Adipocyte (in vitro differentiated cells): ENCODE data around the gene NCK1.

Source experiments
- DNase-seq: peaks from one replicate; pipeline ENCODE4 v3.0.0-alpha.2; 2015; ENCODE audit warnings: low read depth
- H3K27me3 ChIP-seq: replicated peaks from 2 replicates; pipeline ENCODE4 v1.7.0; 2013; ENCODE audit warnings: mild to moderate bottlenecking, low read length, moderate library complexity; ENCODE audit not compliant: control insufficient read depth, insufficient read depth
- H3K36me3 ChIP-seq: 2 replicates; pipeline ENCODE4 v1.7.0; 2013; ENCODE audit warnings: low read length, mild to moderate bottlenecking, moderate library complexity; ENCODE audit not compliant: control insufficient read depth, insufficient read depth, severe bottlenecking
- H3K4me1 ChIP-seq: 2 replicates; pipeline ENCODE4 v1.7.0; 2013; ENCODE audit warnings: mild to moderate bottlenecking, low read length, moderate library complexity; ENCODE audit not compliant: control insufficient read depth, insufficient read depth
- H3K4me3 ChIP-seq: 2 replicates; pipeline ENCODE4 v1.7.0; 2013; ENCODE audit warnings: mild to moderate bottlenecking, low read length, moderate library complexity
- H3K9ac ChIP-seq: 2 replicates; pipeline ENCODE4 v1.7.0; 2013; ENCODE audit warnings: mild to moderate bottlenecking, low read length, moderate library complexity
- H3K9me3 ChIP-seq: 2 replicates; pipeline ENCODE4 v1.7.0; 2013; ENCODE audit warnings: mild to moderate bottlenecking, low read length, moderate library complexity; ENCODE audit not compliant: control insufficient read depth

The NCK1 gene

DNA sequence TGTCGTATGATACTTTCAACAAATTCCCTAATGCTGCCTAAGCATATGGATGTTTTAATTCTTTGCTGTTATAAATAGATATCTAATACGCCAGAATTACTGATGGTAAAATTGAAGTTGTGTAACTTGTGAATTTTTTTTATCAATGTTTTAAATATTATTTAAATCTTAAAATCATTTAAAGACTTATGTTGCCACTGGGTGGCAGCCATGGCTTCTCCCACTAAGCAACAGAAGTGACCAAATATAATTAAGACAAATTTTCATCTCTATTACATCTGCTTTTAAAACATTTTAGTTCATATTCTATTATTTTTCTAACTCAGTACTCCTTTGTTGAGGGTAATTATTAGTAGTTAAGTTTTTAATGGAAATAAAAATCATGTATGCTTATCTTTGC is 87.7 kb downstream of the NCK1 start:
- Histone ChIP-seq H3K4me3 (no peak overlapping the region), H3K4me1 (peaks cover 15% of the 10 kb centered on the region), H3K27me3 (no peaks in the 10 kb centered on the region), H3K36me3 (peaks cover 31% of the 10 kb centered on the region), H3K9me3 (no peaks in the 10 kb centered on the region), H3K9ac (no peak overlapping the region)
- peak; percentile 53 for DNase-seq

DNA sequence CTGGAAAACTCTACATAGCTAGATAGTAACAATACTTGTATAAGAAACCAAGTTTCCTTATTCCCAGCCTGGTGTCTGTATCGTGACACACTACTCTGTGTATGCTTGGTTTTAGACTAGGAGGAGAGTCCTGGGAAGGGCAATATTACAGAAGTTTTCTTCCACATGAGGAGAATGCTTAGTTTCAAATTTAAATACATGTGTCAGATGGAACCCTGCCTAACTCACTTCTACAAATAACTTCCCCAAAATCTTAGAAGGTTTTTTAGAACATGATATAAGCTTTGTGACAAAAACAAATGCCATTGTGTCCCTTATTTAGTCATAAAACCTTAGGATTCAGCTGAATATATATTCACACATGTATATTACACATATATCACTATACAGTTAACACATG is 88.6 kb downstream of the NCK1 start:
- peaks cover 24% of the 10 kb centered on the region for H3K4me1 ChIP-seq
- H3K4me3 ChIP-seq: no peak overlapping the region

DNA sequence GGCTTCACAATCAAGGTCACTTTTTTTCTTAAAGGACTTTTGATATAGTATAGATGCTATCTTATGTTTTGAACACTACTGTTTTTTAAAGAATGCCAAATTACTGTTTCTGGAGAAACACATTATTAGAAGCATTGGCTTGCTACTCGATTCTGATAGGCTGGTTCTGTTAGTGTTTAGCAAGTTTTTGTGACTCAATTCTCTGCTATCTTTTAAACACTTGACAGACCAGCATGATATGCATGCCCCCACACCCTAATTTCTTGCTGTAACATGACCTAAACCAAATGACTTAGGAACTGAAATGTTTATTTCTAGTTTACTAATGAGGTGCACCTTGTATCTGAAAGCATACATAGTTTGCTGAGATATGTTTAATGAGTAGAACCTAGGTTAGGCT is 90.3 kb downstream of the NCK1 start:
- DNase-seq: peak; percentile 50
- Histone ChIP-seq H3K27me3 (no peaks in the 10 kb centered on the region), H3K36me3 (peaks cover 19% of the 10 kb centered on the region), H3K4me1 (peaks cover 41% of the 10 kb centered on the region), H3K9ac (no peak overlapping the region), H3K9me3 (no peaks in the 10 kb centered on the region), H3K4me3 (no peak overlapping the region)

More for the DNA sequence above, 88.6 kb downstream of the NCK1 start:
- Histone ChIP-seq H3K9me3 (no peaks in the 10 kb centered on the region), H3K9ac (no peak overlapping the region), H3K27me3 (no peaks in the 10 kb centered on the region), H3K36me3 (peaks cover 29% of the 10 kb centered on the region)
- DNase-seq: no peak

DNA sequence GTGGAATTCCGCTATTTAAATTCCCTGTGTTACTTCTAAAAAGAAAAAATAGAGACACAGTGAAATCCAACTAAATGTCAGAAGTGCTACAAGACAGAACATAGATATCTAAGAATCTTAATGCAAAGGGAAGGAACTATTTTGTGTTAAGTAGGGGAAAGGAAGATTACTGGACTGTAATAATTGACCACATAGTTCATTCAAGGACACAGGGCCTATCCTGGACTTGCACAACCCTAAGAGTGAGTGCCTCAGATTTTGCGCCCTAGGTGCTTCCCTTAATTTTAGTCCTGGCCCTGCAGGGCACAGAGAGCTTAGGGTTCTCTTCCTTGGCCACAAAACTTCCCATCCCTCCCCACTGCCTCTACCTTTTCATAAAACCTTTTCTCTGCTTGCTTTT is 92.2 kb downstream of the NCK1 start:
- H3K9me3 ChIP-seq: no peaks in the 10 kb centered on the region
- DNase-seq: peak; percentile 38
- no peak overlapping the region for H3K4me3 ChIP-seq
- H3K9ac ChIP-seq: no peak overlapping the region
- H3K36me3 ChIP-seq: peaks cover 11% of the 10 kb centered on the region
- H3K4me1 ChIP-seq: peaks cover 50% of the 10 kb centered on the region
- no peaks in the 10 kb centered on the region for H3K27me3 ChIP-seq

DNA sequence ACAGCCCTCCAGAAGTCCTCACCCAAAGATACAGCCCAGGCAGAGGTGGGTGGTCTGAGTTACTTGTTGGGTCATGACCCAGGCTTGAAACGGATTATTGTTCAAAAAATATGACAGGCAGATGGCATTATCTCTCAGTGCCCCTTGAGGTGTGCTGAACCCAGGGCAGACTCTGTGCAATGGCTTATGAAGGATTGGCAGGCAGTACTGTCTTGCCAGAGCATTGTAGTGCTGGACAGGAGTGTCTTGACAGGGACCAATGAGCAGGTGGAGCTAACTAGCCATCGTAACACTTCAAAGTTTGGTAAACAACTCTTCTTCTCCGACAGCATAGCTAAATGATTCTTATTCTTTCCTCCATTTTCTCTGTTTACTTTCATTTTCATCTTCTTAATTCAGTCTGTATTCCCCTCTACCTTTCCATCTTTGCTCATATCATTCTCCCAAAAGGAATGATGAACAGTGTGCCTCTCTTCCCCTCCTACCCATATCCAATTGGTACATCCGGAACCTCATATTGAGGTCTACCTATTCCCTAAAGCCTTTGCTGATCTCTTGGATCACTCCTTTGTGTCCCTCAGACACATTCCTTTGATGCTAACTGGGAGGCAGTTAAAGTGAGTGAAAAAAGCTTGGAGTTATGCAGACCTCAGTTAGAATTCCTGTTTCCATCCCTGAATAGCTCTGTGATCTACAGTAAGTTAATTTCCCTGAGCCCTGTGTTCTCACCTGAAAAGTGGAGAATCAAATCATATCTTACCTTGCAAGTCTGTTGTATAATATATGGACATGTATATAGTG is 93.2 kb downstream of the NCK1 start:
- Histone ChIP-seq H3K4me1 (peaks cover 50% of the 10 kb centered on the region), H3K36me3 (peaks cover 10% of the 10 kb centered on the region), H3K27me3 (no peaks in the 10 kb centered on the region), H3K9ac (peak overlapping the region; percentile 4), H3K4me3 (no peak overlapping the region), H3K9me3 (no peaks in the 10 kb centered on the region)
- peak; percentile 10 for DNase-seq

DNA sequence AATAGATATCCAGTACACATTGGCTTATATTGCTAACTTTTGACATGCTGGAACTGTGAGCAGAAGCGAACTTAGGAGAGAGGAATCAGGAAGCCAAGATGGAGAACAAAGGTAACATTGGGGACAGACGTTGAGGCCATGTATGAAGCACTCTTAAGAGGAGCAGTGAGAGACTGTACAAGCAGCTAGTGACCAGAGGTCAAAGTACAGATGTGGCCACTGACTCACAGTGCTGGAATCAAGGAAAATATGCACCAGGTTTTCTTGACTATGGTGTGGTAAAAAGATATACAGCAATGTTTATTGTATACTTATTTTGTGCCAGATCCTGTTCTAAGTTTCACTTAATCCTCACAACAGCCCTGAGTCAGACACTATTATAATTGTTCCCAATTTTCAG is 93.8 kb downstream of the NCK1 start:
- DNase-seq: peak; percentile 85

DNA sequence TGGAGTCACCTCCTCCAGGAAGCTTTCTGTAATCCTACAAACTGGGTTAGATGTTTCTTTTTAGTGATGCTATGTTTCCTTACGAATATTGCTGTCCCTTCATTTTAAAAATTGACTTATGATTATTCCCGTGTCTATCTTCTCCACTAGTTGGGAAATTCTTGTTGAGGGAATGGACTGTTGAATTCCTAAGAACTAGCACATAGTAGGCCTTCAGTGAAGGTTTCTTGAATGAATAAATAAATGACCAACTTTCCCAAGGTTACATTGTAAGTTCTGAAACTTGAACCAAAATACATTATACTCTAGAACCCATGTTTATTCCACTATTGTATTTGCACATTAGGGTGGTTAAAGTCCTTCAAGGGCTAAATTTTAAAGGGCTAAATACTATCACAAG is 95.0 kb downstream of the NCK1 start:
- Histone ChIP-seq H3K9ac (no peak overlapping the region), H3K36me3 (no peaks in the 10 kb centered on the region), H3K27me3 (no peaks in the 10 kb centered on the region), H3K4me3 (peak overlapping the region; percentile 8), H3K4me1 (peaks cover 66% of the 10 kb centered on the region), H3K9me3 (no peaks in the 10 kb centered on the region)
- DNase-seq: no peak

More for the DNA sequence above, 93.8 kb downstream of the NCK1 start:
- Histone ChIP-seq H3K4me3 (no peak overlapping the region), H3K9ac (peak overlapping the region; percentile 4), H3K36me3 (peaks cover 6% of the 10 kb centered on the region), H3K9me3 (no peaks in the 10 kb centered on the region), H3K27me3 (no peaks in the 10 kb centered on the region), H3K4me1 (peaks cover 55% of the 10 kb centered on the region)

DNA sequence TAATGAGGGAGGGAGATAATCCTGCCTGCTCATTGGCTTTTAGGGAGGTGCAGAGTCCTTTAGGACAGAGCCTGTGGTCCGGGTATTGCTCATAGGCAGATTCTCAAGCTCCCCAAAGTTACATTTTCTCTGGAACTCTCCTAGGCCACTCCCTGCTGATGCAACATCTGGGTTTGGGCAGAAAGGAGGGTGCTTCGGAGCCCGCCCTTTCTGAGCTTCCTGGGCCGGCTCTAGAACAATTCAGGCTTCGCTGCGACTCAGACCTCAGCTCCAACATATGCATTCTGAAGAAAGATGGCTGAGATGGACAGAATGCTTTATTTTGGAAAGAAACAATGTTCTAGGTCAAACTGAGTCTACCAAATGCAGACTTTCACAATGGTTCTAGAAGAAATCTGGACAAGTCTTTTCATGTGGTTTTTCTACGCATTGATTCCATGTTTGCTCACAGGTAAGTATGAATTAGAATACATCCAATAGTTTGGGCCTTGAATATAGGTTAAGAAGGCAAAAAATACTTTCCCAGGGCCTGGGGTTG is 95.8 kb downstream of the NCK1 start, which contains the start of gene IL20RB:
Gene IL20RB (plus strand): TSS at position 233 of the 538 bp plus-strand sequence. CDS start 131 bp downstream, at position 364.
- H3K9ac ChIP-seq: peak within 1 kb of the TSS; percentile 52
- peaks cover 61% of the 10 kb centered on the region for H3K4me1 ChIP-seq

DNA sequence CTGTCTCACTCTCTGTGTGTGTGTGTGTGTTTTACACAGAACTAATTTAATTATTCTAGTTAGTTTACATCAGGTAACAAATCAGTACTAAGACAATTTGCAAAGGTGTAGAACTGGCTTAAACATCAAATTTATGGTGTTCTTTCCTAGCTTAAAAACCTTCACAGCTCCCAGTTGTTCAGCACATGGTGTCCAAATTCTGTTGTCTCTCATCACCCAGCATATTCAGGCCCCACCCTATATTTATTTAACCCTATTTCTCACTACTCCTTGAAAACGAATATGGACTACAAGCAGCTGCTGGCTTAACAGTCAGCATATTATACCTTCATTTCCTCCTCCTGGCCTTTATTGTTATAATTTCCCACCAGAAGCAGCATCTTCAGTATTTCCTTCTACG is 96.9 kb downstream of the NCK1 start:
- no peak for DNase-seq
- Histone ChIP-seq H3K9me3 (no peaks in the 10 kb centered on the region), H3K27me3 (no peaks in the 10 kb centered on the region), H3K4me1 (peaks cover 58% of the 10 kb centered on the region), H3K4me3 (no peak overlapping the region), H3K36me3 (no peaks in the 10 kb centered on the region), H3K9ac (no peak overlapping the region)

More for the DNA sequence above, 95.8 kb downstream of the NCK1 start, which contains the start of gene IL20RB:
- no peaks in the 10 kb centered on the region for H3K36me3 ChIP-seq
- no peaks in the 10 kb centered on the region for H3K27me3 ChIP-seq
- H3K9me3 ChIP-seq: no peaks in the 10 kb centered on the region
- DNase-seq: peak; percentile 74
- peak within 1 kb of the TSS; percentile 53 for H3K4me3 ChIP-seq

DNA sequence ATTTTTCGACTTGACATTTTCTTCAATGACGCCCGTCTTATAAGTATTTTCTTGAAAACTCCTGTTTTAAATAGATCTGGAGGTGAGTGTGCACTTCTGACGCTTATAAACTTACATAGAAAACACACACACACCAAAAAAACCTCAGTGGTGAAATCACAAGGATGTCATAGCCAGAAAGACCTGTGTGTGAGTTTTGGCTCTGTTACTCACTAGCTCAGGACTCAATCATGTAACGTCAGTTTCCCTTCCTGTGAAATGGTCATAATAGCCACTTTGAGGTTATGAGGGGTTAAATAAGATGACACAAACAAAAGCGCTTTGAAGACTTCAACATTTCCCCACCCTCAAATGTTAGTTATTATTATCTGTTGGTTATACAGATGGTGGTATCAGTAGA is 97.6 kb downstream of the NCK1 start:
- no peak for DNase-seq
- no peaks in the 10 kb centered on the region for H3K36me3 ChIP-seq
- peaks cover 52% of the 10 kb centered on the region for H3K4me1 ChIP-seq
- H3K9me3 ChIP-seq: no peaks in the 10 kb centered on the region
- H3K4me3 ChIP-seq: no peak overlapping the region
- no peak overlapping the region for H3K9ac ChIP-seq
- H3K27me3 ChIP-seq: no peaks in the 10 kb centered on the region

DNA sequence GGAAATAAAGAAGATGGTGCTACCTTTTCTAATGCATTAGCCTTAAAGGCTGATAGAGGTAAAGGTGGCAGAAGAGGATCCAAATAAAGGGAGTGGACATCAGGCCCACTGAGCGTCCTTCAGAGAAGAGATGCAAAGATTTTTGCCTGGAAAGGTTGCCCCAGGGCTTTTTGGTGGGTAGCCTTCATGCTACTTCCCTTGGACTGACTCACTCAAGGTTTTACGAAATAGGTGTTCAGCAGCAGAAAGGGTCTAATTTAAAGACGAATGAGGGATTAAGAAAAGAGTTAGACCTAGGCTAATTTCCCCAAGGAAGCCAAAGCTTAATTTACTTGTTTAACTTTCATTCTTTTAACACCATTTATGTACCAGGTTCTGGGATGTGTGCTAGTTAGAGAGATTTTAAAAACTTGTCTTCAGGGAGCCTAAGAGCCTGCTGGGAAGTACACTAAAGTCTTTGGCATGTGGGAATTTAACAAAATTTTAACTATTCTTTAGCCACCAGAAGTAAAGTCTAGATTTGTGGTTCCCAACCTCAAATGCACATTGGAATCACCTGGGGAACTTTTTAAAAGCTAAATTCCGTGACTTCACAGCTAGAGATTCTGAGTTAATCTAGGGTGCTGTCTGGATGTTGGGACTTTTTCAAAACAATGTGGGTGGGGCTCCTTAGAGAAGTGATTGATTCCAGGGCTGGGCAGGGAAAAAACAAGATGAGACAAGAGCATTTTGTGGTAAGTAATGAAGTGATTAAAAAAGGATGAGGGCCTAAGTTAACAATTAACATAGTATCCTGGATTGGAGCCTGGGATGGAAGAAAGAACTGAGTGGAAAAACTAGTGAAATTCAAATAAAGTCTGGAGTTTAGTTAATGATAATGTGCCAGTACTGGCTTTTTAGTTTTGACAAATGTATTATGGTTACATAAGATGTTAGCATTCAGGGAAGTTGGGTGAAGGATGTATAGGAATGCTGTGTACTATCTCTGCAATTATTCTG is 99.1 kb downstream of the NCK1 start:
- Histone ChIP-seq H3K36me3 (no peaks in the 10 kb centered on the region), H3K9me3 (no peaks in the 10 kb centered on the region)
- peak; percentile 86 for DNase-seq

More for the DNA sequence above, 99.1 kb downstream of the NCK1 start:
- Histone ChIP-seq H3K9ac (peak overlapping the region; percentile 2), H3K27me3 (no peaks in the 10 kb centered on the region), H3K4me1 (peaks cover 36% of the 10 kb centered on the region), H3K4me3 (peak overlapping the region; percentile 34)
